AG09319 (cell line): ENCODE measurements around the gene CTDSPL.

ENCODE experiments used
- DNase-seq: peaks from one replicate; pipeline ENCODE4 v3.0.0-alpha.2; 2010; ENCODE audit warnings: low read depth; ENCODE audit errors: extremely low read depth
- TF ChIP-seq, protein P1 (sequence below): IDR thresholded peaks from 2 replicates; pipeline ENCODE4 v1.5.1; 2011; ENCODE audit warnings: low read depth, mild to moderate bottlenecking, inconsistent platforms, low read length, moderate library complexity

The CTDSPL gene

DNA sequence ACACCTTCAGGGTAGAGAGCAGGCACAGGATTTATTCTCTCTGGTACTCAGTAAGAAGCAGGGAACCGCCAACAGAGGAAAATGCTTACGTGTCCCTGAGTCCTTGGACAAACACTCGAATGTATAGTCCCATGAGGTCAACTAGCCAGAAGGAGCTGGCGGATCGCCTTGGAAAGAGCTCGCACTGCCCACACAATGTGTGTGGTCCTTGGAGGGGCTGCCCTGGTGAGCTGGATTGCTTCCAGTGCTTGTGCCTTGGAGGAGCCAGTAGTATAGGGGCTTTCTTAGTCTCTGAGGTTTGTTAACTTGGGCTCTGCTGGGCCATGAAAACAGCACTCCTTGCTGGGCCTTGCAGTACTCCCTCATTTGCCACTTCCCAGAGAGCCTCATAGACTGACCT is 88.2 kb downstream of the CTDSPL start:
- no peak for DNase-seq
- TF ChIP-seq, protein P1, sequence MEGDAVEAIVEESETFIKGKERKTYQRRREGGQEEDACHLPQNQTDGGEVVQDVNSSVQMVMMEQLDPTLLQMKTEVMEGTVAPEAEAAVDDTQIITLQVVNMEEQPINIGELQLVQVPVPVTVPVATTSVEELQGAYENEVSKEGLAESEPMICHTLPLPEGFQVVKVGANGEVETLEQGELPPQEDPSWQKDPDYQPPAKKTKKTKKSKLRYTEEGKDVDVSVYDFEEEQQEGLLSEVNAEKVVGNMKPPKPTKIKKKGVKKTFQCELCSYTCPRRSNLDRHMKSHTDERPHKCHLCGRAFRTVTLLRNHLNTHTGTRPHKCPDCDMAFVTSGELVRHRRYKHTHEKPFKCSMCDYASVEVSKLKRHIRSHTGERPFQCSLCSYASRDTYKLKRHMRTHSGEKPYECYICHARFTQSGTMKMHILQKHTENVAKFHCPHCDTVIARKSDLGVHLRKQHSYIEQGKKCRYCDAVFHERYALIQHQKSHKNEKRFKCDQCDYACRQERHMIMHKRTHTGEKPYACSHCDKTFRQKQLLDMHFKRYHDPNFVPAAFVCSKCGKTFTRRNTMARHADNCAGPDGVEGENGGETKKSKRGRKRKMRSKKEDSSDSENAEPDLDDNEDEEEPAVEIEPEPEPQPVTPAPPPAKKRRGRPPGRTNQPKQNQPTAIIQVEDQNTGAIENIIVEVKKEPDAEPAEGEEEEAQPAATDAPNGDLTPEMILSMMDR = no peak

DNA sequence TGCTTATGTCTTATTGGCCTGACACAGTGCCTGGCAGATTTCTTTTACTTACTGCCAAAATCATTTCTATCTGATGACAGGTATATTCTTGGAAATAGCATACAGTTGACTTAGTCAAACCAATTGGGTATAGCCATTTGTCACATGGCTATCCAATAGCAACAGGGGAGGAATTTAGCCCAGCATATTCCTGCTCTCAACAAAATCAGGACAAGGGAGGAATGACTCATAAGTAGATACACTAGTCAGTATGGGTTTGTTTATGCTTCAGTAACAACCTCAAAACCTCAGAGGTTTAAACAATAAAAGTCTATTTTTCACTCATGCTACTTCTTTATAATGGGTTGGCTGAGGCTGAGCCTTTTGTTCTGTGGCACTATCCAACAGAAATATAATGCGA is 90.9 kb downstream of the CTDSPL start:
- DNase-seq = no peak
- TF ChIP-seq, protein P1 = no peak

DNA sequence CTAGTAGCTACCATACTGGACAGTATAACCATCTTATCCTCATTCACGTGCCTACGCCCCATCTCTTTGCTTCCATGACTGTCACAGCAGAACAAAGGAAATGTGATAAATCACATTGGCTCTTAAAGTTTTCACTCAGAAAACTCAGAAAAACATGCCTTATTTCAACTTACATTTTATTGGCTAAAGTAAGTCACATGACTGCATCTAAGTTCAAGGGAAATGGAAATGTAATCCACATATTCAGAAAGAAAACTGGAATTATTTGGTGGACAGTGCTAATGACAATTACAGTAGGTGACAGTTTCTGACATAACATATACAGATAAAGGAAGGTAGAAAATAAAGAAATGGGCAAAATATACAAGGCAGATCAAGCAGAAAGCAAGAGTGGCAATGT is 91.5 kb downstream of the CTDSPL start:
- DNase-seq = no peak
- TF ChIP-seq, protein P1 = no peak

DNA sequence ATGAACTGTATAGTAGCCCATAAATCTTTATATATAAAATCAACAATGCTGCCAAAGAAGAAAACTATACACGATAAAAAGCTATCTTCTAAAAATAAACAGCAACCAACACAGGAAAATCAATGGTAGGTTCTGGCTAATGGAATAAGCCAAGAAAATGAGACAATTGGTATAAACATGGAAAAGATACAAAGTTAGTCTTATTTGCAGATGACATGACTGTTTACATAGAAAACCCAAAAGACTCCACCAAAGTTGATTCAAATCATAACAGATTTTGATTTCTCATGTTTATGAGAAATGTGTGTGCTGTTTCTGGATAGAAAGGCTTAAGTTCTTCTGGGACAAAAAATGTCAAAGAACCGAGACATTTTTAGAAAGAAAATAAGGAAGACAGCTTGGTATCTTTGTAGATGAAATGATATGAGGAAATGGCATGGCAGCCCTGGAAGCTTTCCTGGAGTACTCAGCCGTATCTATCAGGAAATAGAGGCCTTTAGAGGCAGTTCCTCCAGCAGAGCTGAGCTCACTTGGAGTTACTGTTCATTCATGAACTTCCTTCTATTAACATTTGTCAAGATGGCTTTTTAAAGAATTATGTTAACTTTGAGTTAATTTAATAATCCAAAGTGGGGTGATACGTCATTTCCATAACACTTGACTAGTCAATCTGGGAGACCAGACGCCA is 92.2 kb downstream of the CTDSPL start:
- TF ChIP-seq, protein P1 = no peak
- no peak for DNase-seq

DNA sequence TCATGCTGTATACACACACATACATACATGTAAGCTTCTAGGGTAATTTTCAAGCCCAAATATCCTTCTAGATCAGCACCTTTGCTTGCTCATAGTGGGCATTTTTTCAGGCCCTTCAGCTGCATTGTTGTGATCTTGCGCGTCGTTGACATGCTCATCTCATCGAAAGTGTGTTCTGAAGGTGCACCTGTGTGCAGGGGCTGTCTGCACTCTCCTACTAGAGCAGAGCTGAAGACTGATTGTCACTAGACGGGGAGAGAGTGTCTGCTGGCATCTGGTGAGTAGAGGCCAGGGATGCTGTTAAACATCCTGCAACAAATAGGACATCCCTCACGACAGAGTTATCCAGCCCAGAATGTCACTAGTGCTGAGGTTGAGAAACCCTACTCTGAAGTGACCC is 93.2 kb downstream of the CTDSPL start:
- TF ChIP-seq, protein P1 = no peak

DNA sequence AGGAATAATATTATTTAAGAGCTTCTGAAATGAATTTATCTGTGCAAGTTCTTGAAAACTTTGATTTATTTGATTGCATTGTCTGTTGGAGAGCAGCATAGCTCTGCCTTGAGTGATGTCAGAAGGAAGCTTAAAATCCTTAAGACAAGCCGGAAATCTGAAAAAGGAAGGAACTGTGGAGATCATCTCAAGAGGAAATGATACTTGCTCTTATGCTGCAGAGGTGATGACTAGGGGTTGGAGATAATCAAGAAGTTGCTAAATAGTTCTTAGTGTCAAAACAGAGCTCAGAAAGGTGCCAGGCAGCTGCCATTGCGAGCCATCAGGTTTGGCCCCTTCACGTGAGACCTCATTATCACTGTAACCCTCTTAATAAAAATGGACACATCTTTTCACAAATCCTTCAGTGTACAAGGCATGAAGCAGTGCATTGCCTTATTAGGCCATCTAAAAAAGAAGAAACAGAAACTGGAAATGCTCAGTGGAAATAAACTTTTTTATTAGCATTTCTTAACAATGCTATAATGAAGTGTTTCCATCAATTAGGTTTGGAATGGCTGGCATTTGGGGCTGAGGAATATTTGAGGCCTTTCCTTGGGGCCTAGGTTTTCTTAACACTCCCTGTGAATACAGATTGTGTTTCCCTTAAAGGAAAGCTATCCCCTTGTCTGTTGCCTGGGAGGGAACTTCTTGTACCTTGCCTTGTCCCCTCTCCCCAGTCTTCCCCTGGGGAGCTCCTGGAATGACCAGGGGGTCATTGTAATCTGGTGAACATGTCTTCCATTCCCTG is 94.4 kb downstream of the CTDSPL start:
- DNase-seq = no peak
- TF ChIP-seq, protein P1 = no peak

More for the DNA sequence above, 93.2 kb downstream of the CTDSPL start:
- DNase-seq = no peak
